ENCODE data around the gene WSCD2.

WSCD2 gene

GRCh38 chr12:108135627-108136026 lies 6.5 kb downstream of the WSCD2 start:
- no peak for DNase-seq
- TF ChIP-seq, protein P1, sequence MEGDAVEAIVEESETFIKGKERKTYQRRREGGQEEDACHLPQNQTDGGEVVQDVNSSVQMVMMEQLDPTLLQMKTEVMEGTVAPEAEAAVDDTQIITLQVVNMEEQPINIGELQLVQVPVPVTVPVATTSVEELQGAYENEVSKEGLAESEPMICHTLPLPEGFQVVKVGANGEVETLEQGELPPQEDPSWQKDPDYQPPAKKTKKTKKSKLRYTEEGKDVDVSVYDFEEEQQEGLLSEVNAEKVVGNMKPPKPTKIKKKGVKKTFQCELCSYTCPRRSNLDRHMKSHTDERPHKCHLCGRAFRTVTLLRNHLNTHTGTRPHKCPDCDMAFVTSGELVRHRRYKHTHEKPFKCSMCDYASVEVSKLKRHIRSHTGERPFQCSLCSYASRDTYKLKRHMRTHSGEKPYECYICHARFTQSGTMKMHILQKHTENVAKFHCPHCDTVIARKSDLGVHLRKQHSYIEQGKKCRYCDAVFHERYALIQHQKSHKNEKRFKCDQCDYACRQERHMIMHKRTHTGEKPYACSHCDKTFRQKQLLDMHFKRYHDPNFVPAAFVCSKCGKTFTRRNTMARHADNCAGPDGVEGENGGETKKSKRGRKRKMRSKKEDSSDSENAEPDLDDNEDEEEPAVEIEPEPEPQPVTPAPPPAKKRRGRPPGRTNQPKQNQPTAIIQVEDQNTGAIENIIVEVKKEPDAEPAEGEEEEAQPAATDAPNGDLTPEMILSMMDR (IDR thresholded peaks at IDR 0.05): no peak
- Histone ChIP-seq H3K27me3 (no peaks in the 10 kb centered on the region), H3K36me3 (no peaks in the 10 kb centered on the region), H3K4me1 (peaks cover 0 to 4% (median 2%) of the 10 kb centered on the region in 4 donors), H3K4me3 (no peak overlapping the region), H3K27ac (no peak overlapping the region), H3K9me3 (no peaks in the 10 kb centered on the region)
- intact Hi-C loops (cut with DNase I; ENCODE audit: low total_unique reads): no loop called here

GRCh38 chr12:108136697-108137096 lies 7.6 kb downstream of the WSCD2 start:
- Histone ChIP-seq H3K4me1 (no peaks in the 10 kb centered on the region), H3K27ac (no peak overlapping the region), H3K4me3 (no peak overlapping the region), H3K9me3 (no peaks in the 10 kb centered on the region), H3K36me3 (no peaks in the 10 kb centered on the region), H3K27me3 (no peaks in the 10 kb centered on the region)
- no peak for DNase-seq
- intact Hi-C loops (cut with DNase I; ENCODE audit: low total_unique reads): no loop called here
- TF ChIP-seq, protein P1 (IDR thresholded peaks at IDR 0.05): no peak

DNA sequence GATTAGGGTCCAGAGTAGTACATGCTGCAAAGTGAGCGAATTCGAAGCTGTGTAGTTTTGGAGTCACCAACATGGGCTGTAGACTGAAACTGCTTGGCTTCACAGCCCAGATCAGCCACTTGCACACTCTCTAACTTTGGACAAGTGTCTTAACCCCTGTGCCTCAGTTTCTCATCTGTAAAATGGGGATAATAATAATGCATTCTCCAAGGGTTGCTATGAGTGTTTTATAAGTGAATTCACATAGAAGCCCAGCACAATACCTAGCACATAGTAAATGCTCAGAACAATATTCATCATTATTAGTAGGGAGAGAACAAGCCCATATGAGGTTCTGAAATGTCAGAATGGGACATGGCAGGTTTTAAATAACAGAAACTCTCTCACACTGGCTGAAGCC lies 10.4 kb downstream of the WSCD2 start:
- H3K27me3 ChIP-seq: no peaks in the 10 kb centered on the region
- no peak overlapping the region for H3K27ac ChIP-seq
- H3K4me1 ChIP-seq: no peaks in the 10 kb centered on the region
- H3K9me3 ChIP-seq: no peaks in the 10 kb centered on the region
- no peaks in the 10 kb centered on the region for H3K36me3 ChIP-seq
- no peak overlapping the region for H3K4me3 ChIP-seq
- intact Hi-C loops (cut with DNase I; ENCODE audit: low total_unique reads): no loop called here
- TF ChIP-seq, protein P1 (IDR thresholded peaks at IDR 0.05): no peak
- peak in 1 of 2 donors; percentile 9 for DNase-seq

- Histone ChIP-seq H3K27ac (no peak overlapping the region), H3K4me3 (no peak overlapping the region), H3K27me3 (no peaks in the 10 kb centered on the region), H3K9me3 (no peaks in the 10 kb centered on the region), H3K4me1 (no peaks in the 10 kb centered on the region), H3K36me3 (no peaks in the 10 kb centered on the region)
- TF ChIP-seq, protein P1 (IDR thresholded peaks at IDR 0.05): no peak
- intact Hi-C loops (cut with DNase I; ENCODE audit: low total_unique reads): no loop called here
- DNase-seq: peak in 1 of 2 donors; percentile 51
These were observed 11.4 kb downstream of the WSCD2 start for GRCh38 chr12:108140501-108140900.

GRCh38 chr12:108141600-108142130 lies 12.6 kb downstream of the WSCD2 start:
- intact Hi-C loops (cut with DNase I; ENCODE audit: low total_unique reads): no loop called here
- H3K27ac ChIP-seq: no peak overlapping the region
- peak in 1 of 2 donors; percentile 9 for DNase-seq

More at GRCh38 chr12:108141600-108142130, 12.6 kb downstream of the WSCD2 start:
- TF ChIP-seq, protein P1 (IDR thresholded peaks at IDR 0.05): no peak
- no peaks in the 10 kb centered on the region for H3K36me3 ChIP-seq
- H3K4me1 ChIP-seq: no peaks in the 10 kb centered on the region
- H3K4me3 ChIP-seq: no peak overlapping the region
- H3K27me3 ChIP-seq: no peaks in the 10 kb centered on the region
- H3K9me3 ChIP-seq: no peaks in the 10 kb centered on the region
